Islet of Langerhans (tissue), 1 donor: ENCODE results near the gene TBC1D3G.
"Not testable (repeated sequence)": the region's sequence is repeated elsewhere in the genome, so short reads cannot be mapped to it uniquely, and the experiment has no call there.

Source experiments
- FAIRE-seq: peaks from one replicate; lab custom pipeline; 2011; peaks lifted over from hg19 to GRCh38; lab: Jason Lieb, UNC

Gene TBC1D3G

DNA sequence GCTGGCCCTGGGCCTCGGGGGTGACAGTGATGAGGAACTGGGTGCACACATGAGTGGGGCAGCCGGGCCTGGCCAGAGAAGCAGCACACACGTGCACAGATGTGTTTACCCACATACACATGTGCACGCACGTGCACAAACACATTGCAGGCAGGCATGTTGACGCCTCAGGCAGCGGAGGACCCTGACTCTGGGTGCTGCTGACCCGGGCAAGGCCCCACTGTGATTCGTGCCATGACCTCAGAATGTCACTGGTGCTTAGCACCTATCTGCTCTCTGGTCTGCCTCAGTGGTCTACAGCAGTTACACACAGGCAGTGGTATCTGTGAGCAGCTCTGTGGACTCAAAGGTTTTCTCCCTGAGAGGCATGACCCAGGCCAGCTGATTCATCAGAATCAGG is at the start of gene TBC1D3G:
Gene TBC1D3G, plus strand, starts transcription at position 301 of the 400 bp plus-strand sequence. CDS start 1,528 bp downstream, outside the sequence.
- FAIRE-seq: not testable (repeated sequence)

DNA sequence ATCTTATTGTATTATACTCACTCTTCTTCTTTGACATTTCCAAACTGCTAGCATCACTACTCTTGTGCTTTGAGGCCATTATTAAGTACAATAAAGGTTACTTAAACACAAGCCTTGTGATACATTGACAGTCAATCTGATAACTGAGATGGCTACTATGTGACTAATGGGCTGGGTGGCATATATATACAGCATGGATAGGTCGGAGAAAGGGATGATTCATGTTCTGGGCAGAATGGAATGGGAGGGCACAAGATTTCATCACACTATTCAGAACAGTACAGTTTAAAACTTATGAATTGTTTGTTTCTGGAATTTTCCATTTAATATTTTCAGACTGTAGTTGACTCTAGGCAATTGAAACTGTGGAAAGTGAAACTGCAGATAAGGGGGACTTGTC is 40.4 kb upstream of the TBC1D3G start:
- not testable (repeated sequence) for FAIRE-seq

DNA sequence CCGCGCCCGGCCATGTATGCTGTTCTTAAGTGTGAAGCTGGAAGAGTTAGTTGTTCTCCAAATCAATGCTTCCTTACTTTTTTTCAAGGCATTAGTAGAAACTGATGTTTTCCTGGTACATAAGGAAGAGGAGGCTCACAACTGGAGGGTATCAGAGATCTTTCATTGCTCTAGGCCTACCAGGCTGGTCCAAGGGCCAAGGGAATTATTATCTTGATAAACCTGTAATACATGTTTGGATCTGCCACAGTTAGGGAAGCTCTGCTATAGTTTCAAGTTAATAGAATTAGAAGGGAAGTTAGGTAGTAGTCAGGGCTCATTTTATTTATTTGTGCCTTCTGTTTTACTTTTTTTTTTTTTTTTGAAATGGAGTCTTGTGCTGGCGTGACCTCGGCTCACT is 39.5 kb upstream of the TBC1D3G start:
- not testable (repeated sequence) for FAIRE-seq

DNA sequence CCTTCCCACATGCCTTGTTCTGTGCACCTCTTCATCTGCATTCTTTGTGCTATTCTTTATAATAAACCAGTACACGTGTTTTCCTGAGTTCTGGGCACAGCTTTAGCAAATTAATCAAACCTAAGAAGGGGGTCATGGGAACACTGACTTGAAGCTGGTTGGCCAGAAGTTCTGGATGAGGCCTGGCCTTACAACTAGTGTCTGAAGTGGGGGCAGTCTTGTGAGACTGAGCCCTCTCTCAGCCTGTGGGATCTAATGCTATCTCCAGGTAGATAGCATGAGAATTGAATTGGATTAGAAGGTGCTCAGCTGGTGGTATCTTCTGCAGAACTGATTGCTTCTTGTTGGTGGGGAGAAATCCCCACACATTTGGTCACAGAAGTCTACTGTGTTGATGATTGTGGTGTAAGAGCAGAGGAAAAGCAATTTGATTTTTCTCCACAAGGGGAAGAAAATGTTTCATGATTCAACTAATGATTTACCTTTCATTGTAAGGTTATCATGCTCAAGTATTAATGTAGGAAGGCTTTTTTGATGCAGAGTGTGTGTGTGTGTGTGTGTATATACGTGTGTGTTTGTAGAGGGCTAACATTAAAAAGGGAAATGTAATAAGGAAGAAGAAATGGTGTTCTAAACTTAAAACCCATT is 33.6 kb upstream of the TBC1D3G start:
- FAIRE-seq: not testable (repeated sequence)

DNA sequence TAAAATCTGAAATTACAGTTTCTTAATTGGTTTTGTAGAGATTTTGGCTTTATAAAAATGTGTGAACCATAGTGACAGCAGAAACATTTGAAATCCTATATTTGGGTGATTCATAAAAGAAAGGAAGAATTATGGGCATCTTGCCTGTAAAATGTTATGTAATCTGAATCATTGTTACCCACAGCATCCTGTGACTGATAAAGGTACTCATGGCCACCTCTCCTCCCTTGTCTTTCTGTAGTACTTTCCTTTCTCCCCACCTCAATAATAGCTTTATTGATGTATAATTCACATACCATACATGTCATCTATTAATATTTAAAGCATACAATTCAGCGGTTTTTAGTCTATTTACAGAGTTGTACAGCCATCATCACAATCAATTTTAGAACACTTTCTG is 28.5 kb upstream of the TBC1D3G start:
- FAIRE-seq: not testable (repeated sequence)

DNA sequence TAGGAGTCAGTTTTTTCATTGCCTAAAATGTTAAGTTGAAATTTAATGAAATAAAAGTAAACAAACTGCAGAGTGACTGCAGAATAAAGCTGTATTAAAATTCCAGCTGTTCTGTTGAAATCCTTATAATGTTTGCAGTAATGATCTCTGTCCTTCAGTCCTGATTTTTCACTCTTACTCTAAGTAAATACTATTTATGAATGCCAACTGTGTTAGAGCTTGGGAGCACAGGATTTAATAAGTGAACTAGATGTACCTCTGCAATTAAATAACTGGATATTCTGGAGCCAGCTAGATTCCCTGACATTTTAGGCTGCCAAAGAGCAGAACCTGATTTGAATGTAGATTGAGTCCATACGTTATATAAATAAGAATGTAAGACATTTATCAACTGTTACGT is 7.9 kb upstream of the TBC1D3G start:
- not testable (repeated sequence) for FAIRE-seq

- not testable (repeated sequence) for FAIRE-seq
These were observed 38.8 kb downstream of the TBC1D3G start for GRCh38 chr17:36362496-36362895.

DNA sequence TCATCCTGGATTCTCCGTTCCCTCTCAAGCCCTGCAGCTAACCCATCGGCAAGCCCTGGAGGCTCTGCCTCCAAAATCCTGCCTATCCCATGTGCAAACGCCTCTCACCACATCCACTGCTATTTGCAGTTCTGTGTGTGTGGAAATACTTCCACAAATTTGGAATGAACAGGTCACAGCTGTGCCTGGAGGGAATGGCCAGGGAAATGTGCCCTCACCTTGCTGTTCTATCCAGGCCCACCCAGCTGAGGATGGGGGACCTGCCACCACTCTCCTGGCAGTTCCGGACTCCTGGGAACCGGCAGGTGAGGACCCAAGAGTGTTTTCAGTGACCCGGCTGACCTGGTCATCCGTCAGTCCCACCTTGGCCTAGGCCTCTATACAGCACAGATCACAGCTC is 52.3 kb downstream of the TBC1D3G start:
- FAIRE-seq: not testable (repeated sequence)
